GM23338 (cell line): ENCODE measurements around the gene TNFSF10. TPM values are rescaled to one million over a fixed set of nuclear protein-coding genes. Genes with fewer than 3 reads are reported as not detected.

Source experiments
- ATAC-seq: fragments of 200-7000 bp; cut with Tn5 transposase; 3 replicates; pipeline ENCODE4 v1.9.1; 2020
- DNase-seq: peaks from one replicate; pipeline ENCODE4 v3.0.0-alpha.2; 2015; ENCODE audit warnings: low spot score
- H2AFZ ChIP-seq: fragments of 200-600 bp; sonication (generic); 2 replicates; pipeline ENCODE4 v1.8.0; 2016; ENCODE audit warnings: antibody characterized with exemption, mild to moderate bottlenecking, moderate library complexity
- H3F3A ChIP-seq: fragments of 200-600 bp; sonication (generic); replicated peaks from 2 replicates; pipeline ENCODE4 v1.8.0; 2017; ENCODE audit warnings: antibody characterized with exemption, mixed run types, low read depth
- H3K27ac ChIP-seq: fragments of 200-600 bp; sonication (generic); 2 replicates; pipeline ENCODE4 v1.6.1; 2016; ENCODE audit warnings: low read depth
- H3K27me3 ChIP-seq: fragments of 200-600 bp; sonication (generic); 2 replicates; pipeline ENCODE4 v1.8.0; 2016; ENCODE audit warnings: mild to moderate bottlenecking, mixed run types, moderate library complexity; ENCODE audit not compliant: insufficient read depth
- H3K36me3 ChIP-seq: fragments of 200-600 bp; sonication (generic); 2 replicates; pipeline ENCODE4 v1.8.0; 2016; ENCODE audit warnings: mild to moderate bottlenecking; ENCODE audit not compliant: insufficient read depth
- H3K4me1 ChIP-seq: fragments of 200-600 bp; sonication (generic); 2 replicates; pipeline ENCODE4 v1.8.0; 2016; ENCODE audit warnings: mild to moderate bottlenecking, moderate library complexity; ENCODE audit not compliant: insufficient read depth
- H3K4me2 ChIP-seq: fragments of 200-600 bp; sonication (generic); 2 replicates; pipeline ENCODE4 v1.7.1; 2017; ENCODE audit warnings: mixed run types
- H3K4me3 ChIP-seq: fragments of 200-600 bp; sonication (generic); 2 replicates; pipeline ENCODE4 v1.6.1; 2016; ENCODE audit warnings: mixed run types
- H3K79me2 ChIP-seq: fragments of 200-600 bp; sonication (generic); replicated peaks from 2 replicates; pipeline ENCODE4 v1.8.0; 2017; ENCODE audit warnings: mild to moderate bottlenecking; ENCODE audit not compliant: insufficient read depth
- H3K9me2 ChIP-seq: fragments of 200-600 bp; sonication (generic); 2 replicates; pipeline ENCODE4 v1.8.0; 2017; ENCODE audit not compliant: insufficient read depth
- H4K20me1 ChIP-seq: fragments of 200-600 bp; sonication (generic); replicated peaks from 2 replicates; pipeline ENCODE4 v1.8.0; 2017; ENCODE audit warnings: mild to moderate bottlenecking; ENCODE audit not compliant: insufficient read depth
- H3K27ac Mint-ChIP-seq: 2 replicates; pipeline ENCODE4 v1.8.0; 2020; ENCODE audit warnings: inconsistent platforms, mild to moderate bottlenecking, moderate library complexity, mixed read lengths
- H3K27me3 Mint-ChIP-seq: 3 replicates; pipeline ENCODE4 v1.8.0; 2022; ENCODE audit warnings: low read depth, mild to moderate bottlenecking, moderate library complexity, mixed read lengths, inconsistent platforms; ENCODE audit not compliant: insufficient read depth, poor library complexity
- H3K36me3 Mint-ChIP-seq: 3 replicates; pipeline ENCODE4 v1.8.0; 2021; ENCODE audit warnings: low read depth, mild to moderate bottlenecking, inconsistent platforms, moderate library complexity, mixed read lengths
- H3K4me1 Mint-ChIP-seq: 3 replicates; pipeline ENCODE4 v1.8.0; 2020; ENCODE audit warnings: mild to moderate bottlenecking, inconsistent platforms, mixed read lengths
- H3K4me3 Mint-ChIP-seq: 3 replicates; pipeline ENCODE4 v1.8.0; 2021; ENCODE audit warnings: moderate library complexity, mild to moderate bottlenecking, inconsistent platforms, mixed read lengths
- H3K9me3 Mint-ChIP-seq: 3 replicates; pipeline ENCODE4 v1.8.0; 2020; ENCODE audit warnings: moderate library complexity, mild to moderate bottlenecking, inconsistent platforms, mixed read lengths
- EZH2 ChIP-seq: fragments of 200-600 bp; sonication (generic); IDR thresholded peaks from one replicate; pipeline ENCODE4 v1.8.0; 2017; ENCODE audit warnings: antibody characterized with exemption, mild to moderate bottlenecking, low read depth; ENCODE audit not compliant: unreplicated experiment
- EZH2phosphoT487 ChIP-seq: fragments of 200-600 bp; sonication (generic); IDR thresholded peaks from one replicate; pipeline ENCODE4 v1.8.1; 2018; ENCODE audit warnings: antibody characterized with exemption; ENCODE audit not compliant: unreplicated experiment
- JUNB ChIP-seq: IDR thresholded peaks from one replicate; pipeline ENCODE4 v1.6.1; 2016; ENCODE audit warnings: antibody characterized with exemption; ENCODE audit not compliant: unreplicated experiment
- NANOG ChIP-seq: IDR thresholded peaks from 2 replicates; pipeline ENCODE4 v1.6.1; 2016; ENCODE audit warnings: antibody characterized with exemption, borderline replicate concordance
- ZNF114 ChIP-seq: fragments of 250-450 bp; sonication (Bioruptor Pico); IDR thresholded peaks from 2 replicates; pipeline ENCODE4 v1.5.0; 2020; ENCODE audit warnings: mild to moderate bottlenecking, moderate library complexity
- polyA plus RNA-seq: library from polyadenylated mRNA; unstranded; fragments of >200 nt; fragmentation: Nextera tagmentation; extraction: Ambion mirVana; gene quantifications from 2 replicates; pipeline ENCODE4 v1.2.1, GENCODE V29; 2016
- total RNA-seq: library from RNA; depleted of rRNA; stranded (reverse); fragments of >200 nt; shearing (Covaris generic); gene quantifications from 2 replicates; pipeline ENCODE4 v1.2.3, GENCODE V29; 2014
- TF ChIP-seq, protein P1 (sequence below): IDR thresholded peaks from 2 replicates; pipeline ENCODE4 v1.6.1; 2016; ENCODE audit warnings: antibody characterized with exemption

The TNFSF10 gene
- total and polyA plus RNA-seq, 2 experiments from 2014 or later: 0.27 TPM; not detected in 1

DNA sequence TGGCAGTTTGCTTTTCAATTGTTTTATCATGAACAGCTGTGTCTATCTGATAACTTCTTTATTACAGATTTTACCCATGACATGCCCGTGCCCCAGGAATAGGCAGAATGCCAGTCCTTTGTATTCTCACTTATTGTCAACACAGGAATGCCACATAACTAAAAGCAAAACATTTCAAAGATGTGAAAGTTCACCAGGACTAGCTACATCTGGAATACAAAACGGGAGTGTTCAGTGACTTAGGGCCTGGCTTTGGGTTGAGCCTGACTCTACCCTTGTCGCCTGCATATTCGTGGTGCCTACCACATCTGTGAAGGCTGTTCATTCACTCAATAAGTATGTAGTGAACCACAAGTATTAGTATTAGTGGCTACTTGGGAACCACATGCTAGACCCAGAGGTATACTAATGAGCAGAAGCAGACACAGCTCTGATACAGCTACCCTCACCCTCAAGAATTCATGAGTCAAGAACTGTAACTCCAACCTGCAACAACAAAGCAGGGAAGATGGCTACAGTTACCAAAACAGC, 2.9 kb downstream of the TNFSF10 start (continued):
- no peak for TF ChIP-seq ZNF114

- Histone ChIP-seq H3K4me2 (no peak overlapping the region), H3K27me3 (no peaks in the 10 kb centered on the region), H3F3A (no peaks in the 10 kb centered on the region), H2AFZ (no peak overlapping the region), H3K9me2 (no peaks in the 10 kb centered on the region), H3K4me1 (peaks cover 11% of the 10 kb centered on the region), H3K27ac (no peak overlapping the region), H3K36me3 (no peaks in the 10 kb centered on the region), H3K79me2 (no peaks in the 10 kb centered on the region), H4K20me1 (no peaks in the 10 kb centered on the region), H3K4me3 (no peak overlapping the region)
- H3K9me3 Mint-ChIP-seq: no peaks in the 10 kb centered on the region
- DNase-seq (no peak), ATAC-seq (no peak)
- peaks cover 12% of the 10 kb centered on the region for H3K4me1 Mint-ChIP-seq
- H3K36me3 Mint-ChIP-seq: no peaks in the 10 kb centered on the region
- H3K27ac Mint-ChIP-seq: no peak overlapping the region
- no peak overlapping the region for H3K4me3 Mint-ChIP-seq
- TF ChIP-seq, protein P1, sequence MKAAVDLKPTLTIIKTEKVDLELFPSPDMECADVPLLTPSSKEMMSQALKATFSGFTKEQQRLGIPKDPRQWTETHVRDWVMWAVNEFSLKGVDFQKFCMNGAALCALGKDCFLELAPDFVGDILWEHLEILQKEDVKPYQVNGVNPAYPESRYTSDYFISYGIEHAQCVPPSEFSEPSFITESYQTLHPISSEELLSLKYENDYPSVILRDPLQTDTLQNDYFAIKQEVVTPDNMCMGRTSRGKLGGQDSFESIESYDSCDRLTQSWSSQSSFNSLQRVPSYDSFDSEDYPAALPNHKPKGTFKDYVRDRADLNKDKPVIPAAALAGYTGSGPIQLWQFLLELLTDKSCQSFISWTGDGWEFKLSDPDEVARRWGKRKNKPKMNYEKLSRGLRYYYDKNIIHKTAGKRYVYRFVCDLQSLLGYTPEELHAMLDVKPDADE: no peak
- H3K27me3 Mint-ChIP-seq: no peaks in the 10 kb centered on the region
Measured at GRCh38 chr3:172519740-172520139, 3.5 kb downstream of the TNFSF10 start.

DNA sequence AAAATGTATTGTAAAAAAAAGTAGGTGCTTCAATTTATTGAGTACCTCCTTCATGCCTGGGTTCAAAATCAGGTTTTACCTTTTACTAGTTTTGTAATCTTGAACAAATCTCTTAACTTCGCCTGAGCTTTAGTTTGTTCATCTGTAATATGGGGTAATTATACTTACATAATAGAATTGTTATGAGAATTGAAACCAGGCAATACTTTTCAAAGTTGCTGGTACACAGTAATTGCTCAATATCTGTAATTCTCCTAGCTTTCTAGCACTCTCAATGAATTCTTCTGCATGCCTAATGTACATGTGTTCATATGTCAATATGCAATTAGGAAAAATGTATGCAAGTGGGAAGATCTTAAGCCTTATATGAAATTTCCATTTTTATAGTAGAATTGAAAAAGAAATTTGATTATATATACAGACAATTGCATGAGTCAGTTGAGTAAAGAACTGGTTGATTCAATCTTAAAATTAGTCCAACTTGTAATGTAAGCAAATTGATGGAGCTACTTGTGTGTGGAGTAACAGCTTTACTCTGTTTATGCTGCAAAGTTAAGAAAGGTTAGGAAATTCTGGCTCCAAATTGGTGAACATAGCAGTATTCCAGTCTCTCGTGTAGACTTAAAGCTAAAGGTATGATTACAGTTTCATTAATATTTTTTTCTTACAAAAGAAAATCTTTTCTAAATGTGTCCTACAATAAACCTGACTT, 4.1 kb downstream of the TNFSF10 start:
- Histone ChIP-seq H3K4me1 (peaks cover 11% of the 10 kb centered on the region), H2AFZ (no peak overlapping the region), H3K4me3 (no peak overlapping the region), H3K79me2 (no peaks in the 10 kb centered on the region), H3K27ac (no peak overlapping the region), H3F3A (no peaks in the 10 kb centered on the region), H3K36me3 (no peaks in the 10 kb centered on the region), H3K27me3 (no peaks in the 10 kb centered on the region), H3K9me2 (no peaks in the 10 kb centered on the region), H4K20me1 (no peaks in the 10 kb centered on the region), H3K4me2 (no peak overlapping the region)
- H3K4me1 Mint-ChIP-seq: peaks cover 12% of the 10 kb centered on the region
- TF ChIP-seq EZH2 (no peak), JUNB (no peak), NANOG (no peak), EZH2phosphoT487 (no peak)
- TF ChIP-seq, protein P1: no peak
- no peak for DNase-seq
- no peak for ATAC-seq
- H3K27me3 Mint-ChIP-seq: no peaks in the 10 kb centered on the region
- no peaks in the 10 kb centered on the region for H3K9me3 Mint-ChIP-seq
- H3K27ac Mint-ChIP-seq: no peak overlapping the region
- no peak overlapping the region for H3K4me3 Mint-ChIP-seq
- H3K36me3 Mint-ChIP-seq: no peaks in the 10 kb centered on the region
